ENCODE measurements around the gene PHF21B.

DNA sequence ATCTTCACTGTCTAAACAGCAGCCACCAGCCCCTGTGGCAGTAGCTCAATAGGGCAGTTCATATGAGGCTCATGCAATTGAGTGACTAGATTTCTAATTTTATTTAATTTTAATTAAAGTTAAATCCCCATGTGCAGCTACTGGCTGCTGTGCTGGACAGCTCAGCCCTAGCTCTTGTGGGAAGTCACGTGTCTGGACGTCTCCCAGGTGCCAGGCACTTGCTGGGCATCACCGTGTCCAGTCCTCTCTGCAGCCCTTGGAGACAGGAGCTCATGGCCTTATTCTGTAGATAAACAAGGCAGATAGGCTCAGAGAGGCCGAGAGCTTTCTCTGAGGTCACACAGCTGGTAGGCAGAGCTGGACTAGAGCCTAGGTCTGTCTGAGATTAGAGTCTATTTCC is 162.4 kb downstream of the PHF21B start:
- no peak for TF ChIP-seq SIN3A (IDR thresholded peaks at IDR 0.05; ENCODE audit: borderline replicate concordance, insufficient read depth, low read depth, low read length)
- TF ChIP-seq, protein P1, sequence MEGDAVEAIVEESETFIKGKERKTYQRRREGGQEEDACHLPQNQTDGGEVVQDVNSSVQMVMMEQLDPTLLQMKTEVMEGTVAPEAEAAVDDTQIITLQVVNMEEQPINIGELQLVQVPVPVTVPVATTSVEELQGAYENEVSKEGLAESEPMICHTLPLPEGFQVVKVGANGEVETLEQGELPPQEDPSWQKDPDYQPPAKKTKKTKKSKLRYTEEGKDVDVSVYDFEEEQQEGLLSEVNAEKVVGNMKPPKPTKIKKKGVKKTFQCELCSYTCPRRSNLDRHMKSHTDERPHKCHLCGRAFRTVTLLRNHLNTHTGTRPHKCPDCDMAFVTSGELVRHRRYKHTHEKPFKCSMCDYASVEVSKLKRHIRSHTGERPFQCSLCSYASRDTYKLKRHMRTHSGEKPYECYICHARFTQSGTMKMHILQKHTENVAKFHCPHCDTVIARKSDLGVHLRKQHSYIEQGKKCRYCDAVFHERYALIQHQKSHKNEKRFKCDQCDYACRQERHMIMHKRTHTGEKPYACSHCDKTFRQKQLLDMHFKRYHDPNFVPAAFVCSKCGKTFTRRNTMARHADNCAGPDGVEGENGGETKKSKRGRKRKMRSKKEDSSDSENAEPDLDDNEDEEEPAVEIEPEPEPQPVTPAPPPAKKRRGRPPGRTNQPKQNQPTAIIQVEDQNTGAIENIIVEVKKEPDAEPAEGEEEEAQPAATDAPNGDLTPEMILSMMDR (IDR thresholded peaks at IDR 0.05): no peak
- TF ChIP-seq POLR2AphosphoS5 (IDR thresholded peaks at IDR 0.05; ENCODE audit: low read depth, low read length): no peak
- TF ChIP-seq, protein P2, sequence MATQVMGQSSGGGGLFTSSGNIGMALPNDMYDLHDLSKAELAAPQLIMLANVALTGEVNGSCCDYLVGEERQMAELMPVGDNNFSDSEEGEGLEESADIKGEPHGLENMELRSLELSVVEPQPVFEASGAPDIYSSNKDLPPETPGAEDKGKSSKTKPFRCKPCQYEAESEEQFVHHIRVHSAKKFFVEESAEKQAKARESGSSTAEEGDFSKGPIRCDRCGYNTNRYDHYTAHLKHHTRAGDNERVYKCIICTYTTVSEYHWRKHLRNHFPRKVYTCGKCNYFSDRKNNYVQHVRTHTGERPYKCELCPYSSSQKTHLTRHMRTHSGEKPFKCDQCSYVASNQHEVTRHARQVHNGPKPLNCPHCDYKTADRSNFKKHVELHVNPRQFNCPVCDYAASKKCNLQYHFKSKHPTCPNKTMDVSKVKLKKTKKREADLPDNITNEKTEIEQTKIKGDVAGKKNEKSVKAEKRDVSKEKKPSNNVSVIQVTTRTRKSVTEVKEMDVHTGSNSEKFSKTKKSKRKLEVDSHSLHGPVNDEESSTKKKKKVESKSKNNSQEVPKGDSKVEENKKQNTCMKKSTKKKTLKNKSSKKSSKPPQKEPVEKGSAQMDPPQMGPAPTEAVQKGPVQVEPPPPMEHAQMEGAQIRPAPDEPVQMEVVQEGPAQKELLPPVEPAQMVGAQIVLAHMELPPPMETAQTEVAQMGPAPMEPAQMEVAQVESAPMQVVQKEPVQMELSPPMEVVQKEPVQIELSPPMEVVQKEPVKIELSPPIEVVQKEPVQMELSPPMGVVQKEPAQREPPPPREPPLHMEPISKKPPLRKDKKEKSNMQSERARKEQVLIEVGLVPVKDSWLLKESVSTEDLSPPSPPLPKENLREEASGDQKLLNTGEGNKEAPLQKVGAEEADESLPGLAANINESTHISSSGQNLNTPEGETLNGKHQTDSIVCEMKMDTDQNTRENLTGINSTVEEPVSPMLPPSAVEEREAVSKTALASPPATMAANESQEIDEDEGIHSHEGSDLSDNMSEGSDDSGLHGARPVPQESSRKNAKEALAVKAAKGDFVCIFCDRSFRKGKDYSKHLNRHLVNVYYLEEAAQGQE (IDR thresholded peaks at IDR 0.05; ENCODE audit: insufficient read depth in 1 of 2, low read depth in 2 of 2, low read length in 1 of 2): no peak
